Activated gamma-delta T cell treated with anti-CD3 and anti-CD28 coated beads, Interleukin-2, amount 50 U/mL, for 16 hours (primary cell): ENCODE results near the gene RSPRY1.

Source experiments
- DNase-seq: peaks from one replicate; pipeline ENCODE4 v3.0.0-alpha.2; 2020; ENCODE audit warnings: low read depth

The RSPRY1 gene

GRCh38 chr16:57185945-57186871 is at the start of gene RSPRY1, which contains the start of gene PSME3IP1:
RSPRY1 (plus strand) TSS chr16:57186329; CDS start chr16:57204659, 18,330 bp downstream.
PSME3IP1 (minus strand) TSS chr16:57186039; CDS start chr16:57173854, 12,185 bp downstream.
- DNase-seq, result peak; percentile 99

GRCh38 chr16:57137043-57137442 is 49.1 kb upstream of the RSPRY1 start:
- no peak for DNase-seq

- no peak for DNase-seq
Observed at GRCh38 chr16:57137566-57138273, 48.4 kb upstream of the RSPRY1 start.

GRCh38 chr16:57138281-57138935 is 47.7 kb upstream of the RSPRY1 start:
- no peak for DNase-seq

GRCh38 chr16:57140931-57141668 is 45.0 kb upstream of the RSPRY1 start:
- no peak for DNase-seq

GRCh38 chr16:57141822-57142631 is 44.1 kb upstream of the RSPRY1 start:
- no peak for DNase-seq

- no peak for DNase-seq
Observed at GRCh38 chr16:57143149-57143921, 42.8 kb upstream of the RSPRY1 start.

- no peak for DNase-seq
Observed at GRCh38 chr16:57144027-57144426, 42.1 kb upstream of the RSPRY1 start.

- DNase-seq, result no peak
Observed at GRCh38 chr16:57145046-57146021, 40.8 kb upstream of the RSPRY1 start.

- DNase-seq, result no peak
Observed at GRCh38 chr16:57146040-57146647, 40.0 kb upstream of the RSPRY1 start.

- no peak for DNase-seq
Observed at GRCh38 chr16:57146735-57147134, 39.4 kb upstream of the RSPRY1 start.

GRCh38 chr16:57147381-57148221 is 38.5 kb upstream of the RSPRY1 start:
- DNase-seq, result no peak

GRCh38 chr16:57148481-57148880 is 37.6 kb upstream of the RSPRY1 start:
- no peak for DNase-seq

- no peak for DNase-seq
Observed at GRCh38 chr16:57149391-57149790, 36.7 kb upstream of the RSPRY1 start.

GRCh38 chr16:57150682-57151330 is 35.3 kb upstream of the RSPRY1 start:
- DNase-seq, result no peak

GRCh38 chr16:57151369-57151768 is 34.8 kb upstream of the RSPRY1 start:
- DNase-seq, result no peak
